MM.1S (cell line): ENCODE measurements around the gene FAM163A.

Source experiments
- CTCF ChIP-seq: fragments of 300-600 bp; sonication (generic); IDR thresholded peaks from 2 replicates; pipeline ENCODE4 v1.5.1; 2016; ENCODE audit warnings: antibody characterized with exemption, low read length, mixed read lengths
- EZH2 ChIP-seq: fragments of 300-600 bp; sonication (generic); optimal IDR thresholded peaks from 2 replicates; pipeline ENCODE3; 2017; ENCODE audit warnings: low read depth, mild to moderate bottlenecking, antibody characterized with exemption, low read length, mixed read lengths
- EZH2phosphoT487 ChIP-seq: fragments of 300-600 bp; sonication (generic); IDR thresholded peaks from 2 replicates; pipeline ENCODE4 v1.6.1; 2018; ENCODE audit warnings: antibody characterized with exemption, low read length

- TF ChIP-seq CTCF (no peak), EZH2phosphoT487 (no peak), EZH2 (no peak)
Measured at GRCh38 chr1:179781962-179782361, 38.9 kb downstream of the FAM163A start.
